Neuronal stem cell (in vitro differentiated cells): Measurements from ENCODE around the gene ZNF469.

ENCODE experiments used
- DNase-seq: peaks from one replicate; pipeline ENCODE4 v3.0.0-alpha.2; 2013; ENCODE audit warnings: low spot score
- H2AFZ ChIP-seq: one replicate; pipeline ENCODE4 v1.6.1; 2013; ENCODE audit warnings: mild to moderate bottlenecking, low read length, inconsistent platforms
- H2AK5ac ChIP-seq: 2 replicates; pipeline ENCODE4 v1.6.1; 2013; ENCODE audit warnings: low read depth, mild to moderate bottlenecking, inconsistent platforms, low read length, moderate library complexity, mixed read lengths
- H2BK120ac ChIP-seq: 2 replicates; pipeline ENCODE4 v1.6.1; 2013; ENCODE audit warnings: low read depth, mild to moderate bottlenecking, inconsistent platforms, low read length, moderate library complexity, mixed read lengths
- H2BK12ac ChIP-seq: one replicate; pipeline ENCODE4 v1.6.1; 2013; ENCODE audit warnings: low read length, inconsistent platforms
- H2BK15ac ChIP-seq: 2 replicates; pipeline ENCODE4 v1.6.1; 2013; ENCODE audit warnings: mild to moderate bottlenecking, low read length, inconsistent platforms, mixed read lengths
- H2BK5ac ChIP-seq: one replicate; pipeline ENCODE4 v1.6.1; 2013; ENCODE audit warnings: inconsistent platforms, mild to moderate bottlenecking, low read length, moderate library complexity
- H3K14ac ChIP-seq: one replicate; pipeline ENCODE4 v1.6.1; 2013; ENCODE audit warnings: low read length, inconsistent platforms
- H3K18ac ChIP-seq: 2 replicates; pipeline ENCODE4 v1.6.1; 2013; ENCODE audit warnings: low read length, inconsistent platforms
- H3K23ac ChIP-seq: 2 replicates; pipeline ENCODE4 v1.6.1; 2013; ENCODE audit warnings: low read depth, mild to moderate bottlenecking, mixed read lengths, low read length, inconsistent platforms; ENCODE audit not compliant: poor library complexity
- H3K27ac ChIP-seq: replicated peaks from 3 replicates; pipeline ENCODE4 v1.5.1; 2013; ENCODE audit warnings: low read length, inconsistent platforms
- H3K27me3 ChIP-seq, 3 experiments: 2 replicates each; pipeline ENCODE4 v1.6.1; 2013; ENCODE audit warnings: low read length in 3 of 3, mild to moderate bottlenecking in 2 of 3, inconsistent platforms in 1 of 3, low read depth in 1 of 3, mixed read lengths in 1 of 3, moderate library complexity in 1 of 3; ENCODE audit not compliant: control insufficient read depth in 3 of 3, insufficient read depth in 3 of 3
- H3K36me3 ChIP-seq, 2 donors: replicated peaks in 1 of 2; 2 replicates each; pipeline ENCODE4 v1.6.1; 2013; ENCODE audit warnings: low read length in 2 of 2; ENCODE audit not compliant: control insufficient read depth in 2 of 2, insufficient read depth in 2 of 2
- H3K4ac ChIP-seq: 2 replicates; pipeline ENCODE4 v1.6.1; 2013; ENCODE audit warnings: inconsistent platforms, mild to moderate bottlenecking, low read length, moderate library complexity
- H3K4me1 ChIP-seq, 2 donors: 1 replicate in 1 of 2; 2 replicates in 1 of 2; pipeline ENCODE4 v1.6.1; 2013; ENCODE audit warnings: low read length in 2 of 2, low read depth in 1 of 2; ENCODE audit not compliant: control insufficient read depth in 2 of 2, insufficient read depth in 1 of 2
- H3K4me2 ChIP-seq: one replicate; pipeline ENCODE4 v1.6.1; 2013; ENCODE audit warnings: mild to moderate bottlenecking, low read length, inconsistent platforms; ENCODE audit not compliant: insufficient read depth, poor library complexity, severe bottlenecking
- H3K4me3 ChIP-seq, 2 donors: 2 replicates each; pipeline ENCODE4 v1.5.1; 2013; ENCODE audit warnings: low read length in 2 of 2, mild to moderate bottlenecking in 2 of 2, inconsistent platforms in 1 of 2, moderate library complexity in 1 of 2
- H3K79me1 ChIP-seq: one replicate; pipeline ENCODE4 v1.6.1; 2013; ENCODE audit warnings: low read depth, mild to moderate bottlenecking, inconsistent platforms, low read length, moderate library complexity
- H3K9ac ChIP-seq: one replicate; pipeline ENCODE4 v1.6.1; 2013; ENCODE audit warnings: mild to moderate bottlenecking, low read depth, low read length, inconsistent platforms; ENCODE audit not compliant: poor library complexity
- H3K9me3 ChIP-seq, 2 donors: replicated peaks in 1 of 2; 2 replicates each; pipeline versions ENCODE3 to v1.6.1; 2013; ENCODE audit warnings: low read length in 2 of 2, mild to moderate bottlenecking in 2 of 2, inconsistent platforms in 1 of 2, low read depth in 1 of 2, mixed read lengths in 1 of 2, moderate library complexity in 1 of 2; ENCODE audit not compliant: control insufficient read depth in 2 of 2, insufficient read depth in 1 of 2
- H4K8ac ChIP-seq: one replicate; pipeline ENCODE4 v1.6.1; 2013; ENCODE audit warnings: low read depth, mild to moderate bottlenecking, inconsistent platforms, low read length, moderate library complexity
- H4K91ac ChIP-seq: one replicate; pipeline ENCODE4 v1.6.1; 2013; ENCODE audit warnings: low read length, low read depth, mild to moderate bottlenecking, inconsistent platforms; ENCODE audit not compliant: poor library complexity
- WGBS, 2 donors: extraction: QIAGEN DNeasy Blood & Tissue Kit; methylation state at CpG; one replicate each; pipeline ENCODE4 v1.1.7; 2013; ENCODE audit warnings: missing lambda C conversion rate in 2 of 2, mixed read lengths in 1 of 2; ENCODE audit not compliant: insufficient read length in 2 of 2, insufficient replicate concordance in 1 of 2; ENCODE audit errors: extremely low coverage in 2 of 2; 5-methylcytosine and 5-hydroxymethylcytosine counted together

ZNF469 gene

GRCh38 chr16:88428616-88429386 is 46.0 kb downstream of the ZNF469 start:
- Histone ChIP-seq H3K9ac (no peak overlapping the region), H3K9me3 (no peaks in the 10 kb centered on the region), H3K4me1 (no peaks in the 10 kb centered on the region), H3K4me3 (no peak overlapping the region), H3K79me1 (peaks cover 3% of the 10 kb centered on the region), H4K91ac (no peak overlapping the region), H3K14ac (no peak overlapping the region), H2BK5ac (peak overlapping the region; percentile 39), H3K18ac (peak overlapping the region; percentile 38), H2AFZ (no peak overlapping the region), H3K4me2 (no peak overlapping the region), H3K27me3 (peaks cover 0 to 18% (median 18%) of the 10 kb centered on the region in 3 experiments), H2BK12ac (no peak overlapping the region), H3K4ac (peak overlapping the region; percentile 37), H3K36me3 (no peaks in the 10 kb centered on the region), H2AK5ac (peak overlapping the region; percentile 96), H4K8ac (no peak overlapping the region), H2BK15ac (peak overlapping the region; percentile 37), H3K27ac (no peak overlapping the region), H3K23ac (peak overlapping the region; percentile 85), H2BK120ac (no peak overlapping the region)
- no CpG with 5 or more reads among the region's 34 CpGs for WGBS, 2 donors
- DNase-seq, result no peak

- Histone ChIP-seq H3K9ac (no peak overlapping the region), H3K4ac (no peak overlapping the region), H3K18ac (peak overlapping the region; percentile 91), H2BK120ac (no peak overlapping the region), H4K91ac (no peak overlapping the region), H2AFZ (peak overlapping the region; percentile 35), H3K27me3 (peaks cover 0 to 18% (median 18%) of the 10 kb centered on the region in 3 experiments), H3K36me3 (no peaks in the 10 kb centered on the region), H3K27ac (no peak overlapping the region), H2BK12ac (peak overlapping the region; percentile 97), H3K79me1 (peaks cover 3% of the 10 kb centered on the region), H2BK5ac (no peak overlapping the region), H4K8ac (peak overlapping the region; percentile 96), H3K9me3 (no peaks in the 10 kb centered on the region), H3K4me2 (peak overlapping the region; percentile 54), H3K4me1 (no peaks in the 10 kb centered on the region), H2BK15ac (peak overlapping the region; percentile 81), H3K4me3 (no peak overlapping the region), H2AK5ac (peak overlapping the region; percentile 96), H3K23ac (peak overlapping the region; percentile 50), H3K14ac (peak overlapping the region; percentile 21)
- WGBS, 2 donors, result no CpG with 5 or more reads among the region's 48 CpGs
- no peak for DNase-seq
These were observed 46.8 kb downstream of the ZNF469 start for GRCh38 chr16:88429387-88430184.

GRCh38 chr16:88430185-88430523 is 47.4 kb downstream of the ZNF469 start:
- no peaks in the 10 kb centered on the region for H3K9me3 ChIP-seq
- peak overlapping the region; percentile 54 for H3K4me2 ChIP-seq
- H3K9ac ChIP-seq, result peak overlapping the region; percentile 44
- peaks cover 0 to 20% (median 18%) of the 10 kb centered on the region in 3 experiments for H3K27me3 ChIP-seq
- peaks cover 3% of the 10 kb centered on the region for H3K79me1 ChIP-seq
- H3K4me1 ChIP-seq, result no peaks in the 10 kb centered on the region
- H3K14ac ChIP-seq, result peak overlapping the region; percentile 21
- H4K91ac ChIP-seq, result no peak overlapping the region
- DNase-seq, result no peak
- peak overlapping the region; percentile 96 for H2AK5ac ChIP-seq
- H2BK15ac ChIP-seq, result peak overlapping the region; percentile 81
- no CpG with 5 or more reads among the region's 36 CpGs for WGBS, 2 donors
- H4K8ac ChIP-seq, result peak overlapping the region; percentile 96
- no peaks in the 10 kb centered on the region for H3K36me3 ChIP-seq
- H2AFZ ChIP-seq, result no peak overlapping the region
- H3K23ac ChIP-seq, result no peak overlapping the region
- no peak overlapping the region for H2BK12ac ChIP-seq
- H3K4me3 ChIP-seq, result peak overlapping the region in 1 of 2 donors; percentile 62
- no peak overlapping the region for H3K4ac ChIP-seq
- peak overlapping the region; percentile 87 for H3K18ac ChIP-seq
- H3K27ac ChIP-seq, result no peak overlapping the region
- no peak overlapping the region for H2BK120ac ChIP-seq
- no peak overlapping the region for H2BK5ac ChIP-seq
